NOMO-1 (cell line): Measurements from ENCODE around the gene PRDX6.
"Not testable (repeated sequence)": the region's sequence is repeated elsewhere in the genome, so short reads cannot be mapped to it uniquely, and the experiment has no call there.

Experiments
- DNase-seq, 2 experiments: peaks; one replicate each; lab custom pipeline; 2025; ENCODE audit not compliant: unreplicated experiment in 2 of 2; lab: John Stamatoyannopoulos, UW

The PRDX6 gene

GRCh38 chr1:173495609-173496267, 18.6 kb downstream of the PRDX6 start:
- DNase-seq, result no peak

GRCh38 chr1:173496757-173497320, 19.7 kb downstream of the PRDX6 start:
- DNase-seq, result no peak

- no peak for DNase-seq
Measured at GRCh38 chr1:173499729-173500128, 22.6 kb downstream of the PRDX6 start.

GRCh38 chr1:173502104-173502503, 25.0 kb downstream of the PRDX6 start:
- no peak for DNase-seq

GRCh38 chr1:173503391-173503790, 26.3 kb downstream of the PRDX6 start:
- no peak for DNase-seq

- DNase-seq, result no peak
Measured at GRCh38 chr1:173504268-173504667, 27.1 kb downstream of the PRDX6 start.

GRCh38 chr1:173505391-173505790, 28.3 kb downstream of the PRDX6 start:
- no peak for DNase-seq

GRCh38 chr1:173506437-173506836, 29.3 kb downstream of the PRDX6 start:
- DNase-seq, result no peak

GRCh38 chr1:173507205-173507846, 30.2 kb downstream of the PRDX6 start:
- no peak for DNase-seq

- no peak for DNase-seq
Measured at GRCh38 chr1:173507847-173508209, 30.7 kb downstream of the PRDX6 start.

GRCh38 chr1:173508541-173508940, 31.4 kb downstream of the PRDX6 start:
- DNase-seq, result no peak

- DNase-seq, result no peak
Measured at GRCh38 chr1:173509797-173510196, 32.7 kb downstream of the PRDX6 start.

GRCh38 chr1:173514503-173514902, 37.4 kb downstream of the PRDX6 start:
- not testable (repeated sequence) for DNase-seq

- DNase-seq, result no peak
Measured at GRCh38 chr1:173520799-173521198, 43.7 kb downstream of the PRDX6 start.

GRCh38 chr1:173523329-173523728, 46.2 kb downstream of the PRDX6 start:
- DNase-seq, result no peak

- no peak for DNase-seq
Measured at GRCh38 chr1:173525926-173526325, 48.8 kb downstream of the PRDX6 start.

- no peak for DNase-seq
Measured at GRCh38 chr1:173527151-173527826, 50.2 kb downstream of the PRDX6 start.

- DNase-seq, result no peak
Measured at GRCh38 chr1:173529106-173529505, 52.0 kb downstream of the PRDX6 start.

- DNase-seq, result no peak
Measured at GRCh38 chr1:173530795-173531693, 53.9 kb downstream of the PRDX6 start.

GRCh38 chr1:173532237-173532636, 55.1 kb downstream of the PRDX6 start:
- no peak for DNase-seq

- DNase-seq, result no peak
Measured at GRCh38 chr1:173536223-173536622, 59.1 kb downstream of the PRDX6 start.
